Measurements from ENCODE around the gene WDFY2.

The WDFY2 gene

GRCh38 chr13:51756651-51757050 lies 172.4 kb downstream of the WDFY2 start:
- Histone ChIP-seq H3K4me1 (ENCODE audit: control insufficient read depth, insufficient read depth, low read length) (no peaks in the 10 kb centered on the region), H3K27ac (ENCODE audit: low read depth, low read length) (no peak overlapping the region), H3K36me3 (ENCODE audit: control insufficient read depth, insufficient read depth, low read length) (peaks cover 10% of the 10 kb centered on the region), H3K4me3 (ENCODE audit: low read length) (no peak overlapping the region), H3K27me3 (ENCODE audit: control insufficient read depth, insufficient read depth, low read length) (no peaks in the 10 kb centered on the region), H3K9ac (ENCODE audit: low read length) (no peak overlapping the region)

GRCh38 chr13:51758691-51759090 lies 174.4 kb downstream of the WDFY2 start:
- Histone ChIP-seq H3K4me3 (ENCODE audit: low read length) (no peak overlapping the region), H3K27me3 (ENCODE audit: control insufficient read depth, insufficient read depth, low read length) (no peaks in the 10 kb centered on the region), H3K4me1 (ENCODE audit: control insufficient read depth, insufficient read depth, low read length) (no peaks in the 10 kb centered on the region), H3K9ac (ENCODE audit: low read length) (no peak overlapping the region), H3K27ac (ENCODE audit: low read depth, low read length) (no peak overlapping the region), H3K36me3 (ENCODE audit: control insufficient read depth, insufficient read depth, low read length) (peaks cover 10% of the 10 kb centered on the region)

GRCh38 chr13:51759240-51759639 lies 175.0 kb downstream of the WDFY2 start:
- H3K4me3 ChIP-seq (ENCODE audit: low read length): no peak overlapping the region
- no peak overlapping the region for H3K27ac ChIP-seq (ENCODE audit: low read depth, low read length)
- no peak overlapping the region for H3K9ac ChIP-seq (ENCODE audit: low read length)
- no peaks in the 10 kb centered on the region for H3K27me3 ChIP-seq (ENCODE audit: control insufficient read depth, insufficient read depth, low read length)
- H3K4me1 ChIP-seq (ENCODE audit: control insufficient read depth, insufficient read depth, low read length): no peaks in the 10 kb centered on the region
- peaks cover 10% of the 10 kb centered on the region for H3K36me3 ChIP-seq (ENCODE audit: control insufficient read depth, insufficient read depth, low read length)

DNA sequence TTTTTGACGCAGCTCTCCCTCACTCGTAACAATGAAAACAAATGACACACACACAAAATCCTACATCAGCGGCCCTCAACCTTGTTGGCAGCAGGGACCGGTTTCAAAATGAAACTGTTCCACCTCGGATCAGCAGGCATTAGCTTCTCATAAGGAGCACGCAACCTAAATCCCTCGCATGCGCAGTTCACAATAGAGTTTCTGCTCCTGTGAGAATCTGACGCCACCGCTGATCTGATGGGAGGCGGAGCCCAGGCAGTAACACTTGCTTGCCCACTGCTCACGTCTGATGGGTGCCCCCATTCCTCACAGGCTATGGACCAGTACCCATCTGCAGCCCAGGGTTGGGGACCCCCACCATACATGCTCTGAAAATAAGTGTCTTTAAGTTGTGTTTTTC lies 176.3 kb downstream of the WDFY2 start:
- H3K27ac ChIP-seq (ENCODE audit: low read depth, low read length): no peak overlapping the region
- H3K4me3 ChIP-seq (ENCODE audit: low read length): no peak overlapping the region
- H3K9ac ChIP-seq (ENCODE audit: low read length): no peak overlapping the region
- H3K27me3 ChIP-seq (ENCODE audit: control insufficient read depth, insufficient read depth, low read length): no peaks in the 10 kb centered on the region
- H3K4me1 ChIP-seq (ENCODE audit: control insufficient read depth, insufficient read depth, low read length): no peaks in the 10 kb centered on the region
- H3K36me3 ChIP-seq (ENCODE audit: control insufficient read depth, insufficient read depth, low read length): peaks cover 5% of the 10 kb centered on the region

DNA sequence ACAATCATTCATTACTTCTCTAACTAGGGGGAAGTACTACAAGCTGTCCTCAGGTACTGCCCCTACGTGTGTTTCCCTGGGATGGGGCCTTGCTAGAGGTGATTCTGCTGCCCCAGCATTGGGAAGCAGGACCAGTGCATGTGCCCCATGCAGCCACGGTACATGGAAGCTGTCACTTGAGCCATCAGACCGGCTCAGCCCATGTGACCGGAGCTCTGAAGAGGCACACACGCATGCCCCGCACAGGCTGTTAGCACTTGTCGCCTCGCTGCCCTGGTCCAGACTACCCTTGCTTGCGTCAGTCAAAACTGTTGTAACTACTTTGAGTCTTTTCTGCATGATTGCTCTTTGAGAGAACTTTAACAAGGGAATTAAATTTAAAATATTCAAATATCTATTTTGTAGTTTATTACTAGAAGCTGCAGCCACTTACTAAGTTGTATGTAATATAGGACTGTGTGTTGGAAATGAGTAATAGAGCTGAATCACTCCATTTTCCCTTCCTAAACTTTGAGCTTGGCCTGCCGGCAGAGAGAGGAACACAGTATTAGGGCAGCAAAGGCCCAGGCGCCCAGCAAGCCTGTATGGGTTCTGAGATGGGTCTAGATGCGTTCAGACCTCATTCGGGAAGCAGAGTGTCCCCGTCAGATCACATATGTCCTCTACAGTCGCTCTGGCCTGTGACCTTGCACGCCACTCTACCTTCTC lies 177.5 kb downstream of the WDFY2 start:
- Histone ChIP-seq H3K4me1 (ENCODE audit: control insufficient read depth, insufficient read depth, low read length) (no peaks in the 10 kb centered on the region), H3K27me3 (ENCODE audit: control insufficient read depth, insufficient read depth, low read length) (no peaks in the 10 kb centered on the region), H3K4me3 (ENCODE audit: low read length) (no peak overlapping the region), H3K9ac (ENCODE audit: low read length) (no peak overlapping the region), H3K27ac (ENCODE audit: low read depth, low read length) (no peak overlapping the region), H3K36me3 (ENCODE audit: control insufficient read depth, insufficient read depth, low read length) (no peaks in the 10 kb centered on the region)

GRCh38 chr13:51763486-51763885 lies 179.2 kb downstream of the WDFY2 start:
- no peak overlapping the region for H3K9ac ChIP-seq (ENCODE audit: low read length)
- H3K4me3 ChIP-seq (ENCODE audit: low read length): no peak overlapping the region
- H3K36me3 ChIP-seq (ENCODE audit: control insufficient read depth, insufficient read depth, low read length): no peaks in the 10 kb centered on the region
- no peaks in the 10 kb centered on the region for H3K27me3 ChIP-seq (ENCODE audit: control insufficient read depth, insufficient read depth, low read length)
- H3K4me1 ChIP-seq (ENCODE audit: control insufficient read depth, insufficient read depth, low read length): no peaks in the 10 kb centered on the region
- no peak overlapping the region for H3K27ac ChIP-seq (ENCODE audit: low read depth, low read length)

DNA sequence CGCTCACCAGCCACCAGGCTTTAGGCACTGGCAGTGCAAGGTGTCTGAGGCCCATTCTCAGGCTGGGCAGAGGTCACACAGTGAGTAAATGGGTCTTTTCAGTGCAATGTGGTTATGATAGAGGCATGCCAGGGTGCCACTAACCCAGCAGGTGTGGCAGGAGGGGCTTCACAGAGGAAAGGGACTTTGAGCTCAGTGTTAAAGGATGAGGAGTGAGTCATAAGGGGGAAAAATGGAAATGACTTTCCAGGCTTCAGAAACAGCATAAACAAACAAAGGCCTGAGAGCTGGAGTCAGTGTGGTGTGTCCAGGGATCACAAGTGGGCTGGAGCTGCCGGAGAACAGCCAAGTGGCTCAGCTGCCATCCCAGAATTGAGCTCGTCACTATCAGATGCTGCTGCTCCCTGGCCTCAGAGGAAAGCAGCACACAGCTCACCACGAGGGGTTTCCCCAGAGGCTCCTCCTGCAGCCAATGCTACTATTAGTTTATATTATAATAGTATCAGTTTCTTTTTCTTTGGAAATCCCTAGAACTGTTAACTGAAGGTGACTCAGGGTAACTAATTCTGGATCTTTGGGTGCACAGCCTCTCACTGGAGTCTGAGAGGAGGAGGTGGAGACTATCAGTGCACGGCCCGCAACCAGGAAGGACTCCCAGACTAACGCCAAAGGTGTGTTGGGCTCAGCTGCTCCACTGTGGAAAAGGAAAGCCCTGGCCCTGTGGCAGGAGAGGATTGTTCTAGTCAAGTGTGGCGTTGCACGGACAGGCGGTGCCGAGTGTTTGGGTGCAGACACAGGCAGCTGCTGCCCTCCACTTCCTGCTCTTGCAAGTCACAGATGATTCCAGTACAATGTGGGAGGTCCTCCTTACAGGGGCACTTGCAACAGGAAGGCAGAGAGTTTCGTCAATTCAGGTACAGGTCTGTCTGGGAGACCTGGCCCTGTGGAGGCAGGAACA lies 180.2 kb downstream of the WDFY2 start:
- H3K9ac ChIP-seq (ENCODE audit: low read length): no peak overlapping the region
- H3K4me1 ChIP-seq (ENCODE audit: control insufficient read depth, insufficient read depth, low read length): no peaks in the 10 kb centered on the region
- H3K4me3 ChIP-seq (ENCODE audit: low read length): peak overlapping the region; percentile 14
- no peaks in the 10 kb centered on the region for H3K27me3 ChIP-seq (ENCODE audit: control insufficient read depth, insufficient read depth, low read length)
- H3K27ac ChIP-seq (ENCODE audit: low read depth, low read length): peak overlapping the region; percentile 4
- no peaks in the 10 kb centered on the region for H3K36me3 ChIP-seq (ENCODE audit: control insufficient read depth, insufficient read depth, low read length)

- no peaks in the 10 kb centered on the region for H3K4me1 ChIP-seq (ENCODE audit: control insufficient read depth, insufficient read depth, low read length)
- no peaks in the 10 kb centered on the region for H3K36me3 ChIP-seq (ENCODE audit: control insufficient read depth, insufficient read depth, low read length)
- H3K27me3 ChIP-seq (ENCODE audit: control insufficient read depth, insufficient read depth, low read length): no peaks in the 10 kb centered on the region
- H3K27ac ChIP-seq (ENCODE audit: low read depth, low read length): no peak overlapping the region
- H3K9ac ChIP-seq (ENCODE audit: low read length): no peak overlapping the region
- no peak overlapping the region for H3K4me3 ChIP-seq (ENCODE audit: low read length)
Observed at GRCh38 chr13:51765142-51765515, 180.9 kb downstream of the WDFY2 start.

DNA sequence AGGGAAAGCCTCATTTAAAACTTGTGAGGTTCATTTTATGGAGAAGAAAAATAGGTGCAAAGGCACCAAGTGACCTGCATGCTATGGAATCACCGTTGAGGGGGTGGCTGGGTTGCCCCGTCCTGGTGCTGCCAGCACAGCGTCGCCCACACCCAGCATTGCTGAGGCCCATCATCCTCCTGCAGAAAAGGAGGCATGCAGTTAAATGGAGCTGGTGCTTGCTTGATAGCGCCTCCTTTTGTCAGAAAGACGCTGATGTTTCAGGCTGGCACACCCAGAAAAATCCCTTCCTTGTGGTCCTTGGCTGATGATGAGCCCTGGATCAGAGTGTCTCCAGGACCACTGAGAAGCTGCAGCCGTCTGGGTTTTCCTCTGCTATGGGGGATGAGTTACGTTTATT lies 182.8 kb downstream of the WDFY2 start:
- no peaks in the 10 kb centered on the region for H3K4me1 ChIP-seq (ENCODE audit: control insufficient read depth, insufficient read depth, low read length)
- no peak overlapping the region for H3K9ac ChIP-seq (ENCODE audit: low read length)
- no peak overlapping the region for H3K4me3 ChIP-seq (ENCODE audit: low read length)
- no peaks in the 10 kb centered on the region for H3K36me3 ChIP-seq (ENCODE audit: control insufficient read depth, insufficient read depth, low read length)
- H3K27ac ChIP-seq (ENCODE audit: low read depth, low read length): no peak overlapping the region
- H3K27me3 ChIP-seq (ENCODE audit: control insufficient read depth, insufficient read depth, low read length): no peaks in the 10 kb centered on the region

DNA sequence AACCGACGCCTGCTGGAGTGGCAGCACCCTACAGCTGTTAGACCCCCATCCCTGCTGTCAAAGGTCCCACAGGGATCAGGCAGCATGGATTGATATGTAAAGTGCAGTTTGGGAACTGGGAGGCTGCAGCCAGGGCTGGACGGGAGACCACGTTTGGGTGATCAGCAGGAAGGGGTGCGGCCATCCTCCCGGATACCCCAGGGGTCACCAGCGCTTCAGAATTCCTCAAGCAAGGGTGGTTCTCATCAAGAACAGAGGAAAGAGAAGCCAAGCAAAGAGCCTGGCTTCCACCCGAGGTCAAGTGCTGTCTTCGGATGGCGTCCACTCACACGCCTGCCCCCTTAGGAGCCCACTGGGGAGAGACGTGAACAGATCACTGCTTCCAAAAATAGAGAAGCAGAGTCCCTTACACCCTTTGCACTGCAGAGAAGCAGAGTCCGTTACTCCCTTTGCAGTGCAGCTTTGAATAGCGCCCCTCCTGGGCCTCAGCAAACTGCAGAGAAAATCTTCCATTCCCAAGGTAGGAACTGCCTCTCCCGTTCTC lies 184.2 kb downstream of the WDFY2 start:
- no peaks in the 10 kb centered on the region for H3K36me3 ChIP-seq (ENCODE audit: control insufficient read depth, insufficient read depth, low read length)
- H3K4me1 ChIP-seq (ENCODE audit: control insufficient read depth, insufficient read depth, low read length): no peaks in the 10 kb centered on the region
- no peak overlapping the region for H3K27ac ChIP-seq (ENCODE audit: low read depth, low read length)
- H3K27me3 ChIP-seq (ENCODE audit: control insufficient read depth, insufficient read depth, low read length): no peaks in the 10 kb centered on the region
- no peak overlapping the region for H3K9ac ChIP-seq (ENCODE audit: low read length)
- H3K4me3 ChIP-seq (ENCODE audit: low read length): no peak overlapping the region

GRCh38 chr13:51768976-51769375 lies 184.7 kb downstream of the WDFY2 start:
- Histone ChIP-seq H3K27ac (ENCODE audit: low read depth, low read length) (no peak overlapping the region), H3K36me3 (ENCODE audit: control insufficient read depth, insufficient read depth, low read length) (no peaks in the 10 kb centered on the region), H3K4me1 (ENCODE audit: control insufficient read depth, insufficient read depth, low read length) (no peaks in the 10 kb centered on the region), H3K9ac (ENCODE audit: low read length) (no peak overlapping the region), H3K4me3 (ENCODE audit: low read length) (no peak overlapping the region), H3K27me3 (ENCODE audit: control insufficient read depth, insufficient read depth, low read length) (no peaks in the 10 kb centered on the region)

DNA sequence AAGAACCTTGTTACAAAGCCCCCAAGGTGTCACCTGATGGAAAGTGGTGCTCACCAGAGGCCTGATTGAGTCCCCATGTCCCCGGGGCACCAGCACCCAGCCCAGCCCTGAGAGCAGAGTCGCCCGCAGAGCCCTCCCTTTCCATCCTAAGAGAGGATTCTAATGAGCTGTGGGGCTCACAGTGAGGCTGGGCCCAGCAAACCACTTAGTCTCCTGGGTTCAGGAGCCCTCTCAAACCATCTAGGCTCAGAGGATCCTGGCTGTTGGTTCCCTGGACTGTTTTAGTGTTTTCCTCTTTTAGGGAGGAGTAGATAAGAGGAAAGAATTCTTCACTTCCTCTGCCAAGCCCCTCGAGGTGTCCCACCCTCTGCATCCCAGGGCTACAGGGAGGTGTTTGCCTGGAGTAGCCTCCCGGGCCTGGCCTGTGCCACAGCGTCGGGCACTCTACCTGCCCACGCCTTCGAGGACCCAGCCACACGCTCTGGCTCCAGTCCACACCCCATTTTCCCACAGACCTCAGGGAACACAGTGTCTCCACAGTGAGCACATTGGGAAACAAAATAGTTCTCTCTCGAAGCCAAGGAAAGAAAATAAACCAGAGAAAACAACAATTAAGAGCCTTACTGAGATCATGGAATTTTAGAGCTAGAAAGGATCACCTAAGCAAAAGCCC lies 185.3 kb downstream of the WDFY2 start:
- Histone ChIP-seq H3K4me1 (ENCODE audit: control insufficient read depth, insufficient read depth, low read length) (no peaks in the 10 kb centered on the region), H3K4me3 (ENCODE audit: low read length) (no peak overlapping the region), H3K27me3 (ENCODE audit: control insufficient read depth, insufficient read depth, low read length) (no peaks in the 10 kb centered on the region), H3K36me3 (ENCODE audit: control insufficient read depth, insufficient read depth, low read length) (no peaks in the 10 kb centered on the region), H3K27ac (ENCODE audit: low read depth, low read length) (peak overlapping the region; percentile 23), H3K9ac (ENCODE audit: low read length) (no peak overlapping the region)
